ENCODE measurements around the gene CAVIN4.

GRCh38 chr9:100577776-100578448, at the start of gene CAVIN4:
- TF ChIP-seq SUZ12 (IDR thresholded peaks at IDR 0.05; ENCODE audit: extremely low read depth, insufficient read depth, insufficient read length) (no peak), YY1 (IDR thresholded peaks at IDR 0.05; ENCODE audit: insufficient read depth, insufficient read length) (no peak), ZNF274 (IDR thresholded peaks at IDR 0.05; ENCODE audit: low read depth, low read length) (no peak)

All from NT2/D1 (cell line).